IMR-90 (cell line): ENCODE results near the gene VPS72.

ENCODE experiments used
- BHLHE40 ChIP-seq: fragments of 150-350 bp; IDR thresholded peaks from 2 replicates; pipeline ENCODE4 v1.6.1; 2016; ENCODE audit warnings: mild to moderate bottlenecking, low read depth, low read length
- CEBPB ChIP-seq: IDR thresholded peaks from 2 replicates; pipeline ENCODE4 v1.6.1; 2012; ENCODE audit warnings: low read depth, low read length, improper control_type of control experiment
- FOS ChIP-seq: fragments of 150-350 bp; IDR thresholded peaks from 2 replicates; pipeline ENCODE4 v1.6.1; 2016; ENCODE audit warnings: low read depth, low read length
- MAFK ChIP-seq: IDR thresholded peaks from 2 replicates; pipeline ENCODE4 v1.6.1; 2012; ENCODE audit warnings: low read depth, low read length, improper control_type of control experiment
- NFE2L2 ChIP-seq: fragments of 150-350 bp; IDR thresholded peaks from 2 replicates; pipeline ENCODE4 v1.6.1; 2016; ENCODE audit warnings: low read depth, mild to moderate bottlenecking, low read length
- POLR2A ChIP-seq: IDR thresholded peaks from 2 replicates; pipeline ENCODE4 v1.6.1; 2012; ENCODE audit warnings: mild to moderate bottlenecking, low read depth, low read length
- RAD21 ChIP-seq: IDR thresholded peaks from 2 replicates; pipeline ENCODE4 v1.6.1; 2012; ENCODE audit warnings: low read length, improper control_type of control experiment
- RCOR1 ChIP-seq: IDR thresholded peaks from 2 replicates; pipeline ENCODE4 v1.6.1; 2012; ENCODE audit warnings: mild to moderate bottlenecking, low read length, improper control_type of control experiment; ENCODE audit not compliant: insufficient replicate concordance
- RFX5 ChIP-seq: IDR thresholded peaks from 2 replicates; pipeline ENCODE4 v1.8.0; 2012; ENCODE audit warnings: low read depth, mild to moderate bottlenecking, low read length, moderate library complexity
- SMC3 ChIP-seq: fragments of 150-350 bp; IDR thresholded peaks from 2 replicates; pipeline ENCODE4 v1.6.1; 2016; ENCODE audit warnings: low read depth, mild to moderate bottlenecking, antibody characterized with exemption, low read length, moderate library complexity
- TF ChIP-seq, protein P1 (sequence below): conservative IDR thresholded peaks from 2 replicates; pipeline ENCODE4 v1.5.1; 2012; ENCODE audit warnings: mild to moderate bottlenecking, low read depth, low read length, improper control_type of control experiment

DNA sequence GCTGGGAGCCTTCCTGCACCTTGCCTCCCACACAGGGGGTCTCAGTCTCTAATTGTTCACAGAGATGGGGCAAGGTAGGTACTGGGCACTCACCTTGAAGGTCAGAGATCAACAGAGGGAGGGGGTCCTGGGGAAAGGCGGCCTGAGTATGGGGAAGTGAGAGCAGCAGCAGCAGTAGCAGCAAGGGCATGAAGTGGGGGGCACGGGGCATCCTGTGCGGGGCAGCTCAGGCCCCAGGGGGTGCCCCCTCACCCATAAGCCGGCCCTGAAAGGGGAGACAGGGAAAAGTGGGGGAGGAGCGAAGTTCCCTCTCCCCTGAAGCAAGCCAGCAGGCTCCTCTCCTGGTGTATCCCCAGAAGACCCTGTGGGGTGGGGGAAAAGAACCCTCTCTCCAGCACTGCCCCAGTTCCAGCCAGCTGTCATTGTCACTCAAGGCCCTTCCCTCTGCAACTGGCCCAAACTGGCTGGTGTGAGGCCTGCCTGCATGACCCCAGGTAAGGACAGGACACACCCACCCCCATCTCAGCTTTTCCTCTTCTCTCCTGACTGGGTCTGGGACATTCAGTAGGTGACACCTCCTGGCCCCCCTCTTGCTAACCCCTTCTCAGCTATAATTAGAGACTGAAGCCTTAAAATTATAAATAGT, 47.5 kb downstream of the VPS72 start:
- TF ChIP-seq, protein P1, sequence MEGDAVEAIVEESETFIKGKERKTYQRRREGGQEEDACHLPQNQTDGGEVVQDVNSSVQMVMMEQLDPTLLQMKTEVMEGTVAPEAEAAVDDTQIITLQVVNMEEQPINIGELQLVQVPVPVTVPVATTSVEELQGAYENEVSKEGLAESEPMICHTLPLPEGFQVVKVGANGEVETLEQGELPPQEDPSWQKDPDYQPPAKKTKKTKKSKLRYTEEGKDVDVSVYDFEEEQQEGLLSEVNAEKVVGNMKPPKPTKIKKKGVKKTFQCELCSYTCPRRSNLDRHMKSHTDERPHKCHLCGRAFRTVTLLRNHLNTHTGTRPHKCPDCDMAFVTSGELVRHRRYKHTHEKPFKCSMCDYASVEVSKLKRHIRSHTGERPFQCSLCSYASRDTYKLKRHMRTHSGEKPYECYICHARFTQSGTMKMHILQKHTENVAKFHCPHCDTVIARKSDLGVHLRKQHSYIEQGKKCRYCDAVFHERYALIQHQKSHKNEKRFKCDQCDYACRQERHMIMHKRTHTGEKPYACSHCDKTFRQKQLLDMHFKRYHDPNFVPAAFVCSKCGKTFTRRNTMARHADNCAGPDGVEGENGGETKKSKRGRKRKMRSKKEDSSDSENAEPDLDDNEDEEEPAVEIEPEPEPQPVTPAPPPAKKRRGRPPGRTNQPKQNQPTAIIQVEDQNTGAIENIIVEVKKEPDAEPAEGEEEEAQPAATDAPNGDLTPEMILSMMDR: no peak
- TF ChIP-seq RFX5: no peak
- no peak for TF ChIP-seq RAD21
- TF ChIP-seq MAFK: no peak
- no peak for TF ChIP-seq SMC3
- TF ChIP-seq RCOR1: no peak
- no peak for TF ChIP-seq NFE2L2
- no peak for TF ChIP-seq FOS
- TF ChIP-seq POLR2A: no peak
- no peak for TF ChIP-seq CEBPB
- TF ChIP-seq BHLHE40: no peak
